ENCODE measurements around the gene VAMP8. TPM values are rescaled to one million over a fixed set of nuclear protein-coding genes. Genes with fewer than 3 reads are reported as not detected.
A peak's percentile ranks its signal among the peaks of the same experiment; 100 is the strongest.

Gene VAMP8
- 2.8 TPM in 1 of 2 replicates, not detected in the other for total RNA-seq (2012; rRNA removed)

DNA sequence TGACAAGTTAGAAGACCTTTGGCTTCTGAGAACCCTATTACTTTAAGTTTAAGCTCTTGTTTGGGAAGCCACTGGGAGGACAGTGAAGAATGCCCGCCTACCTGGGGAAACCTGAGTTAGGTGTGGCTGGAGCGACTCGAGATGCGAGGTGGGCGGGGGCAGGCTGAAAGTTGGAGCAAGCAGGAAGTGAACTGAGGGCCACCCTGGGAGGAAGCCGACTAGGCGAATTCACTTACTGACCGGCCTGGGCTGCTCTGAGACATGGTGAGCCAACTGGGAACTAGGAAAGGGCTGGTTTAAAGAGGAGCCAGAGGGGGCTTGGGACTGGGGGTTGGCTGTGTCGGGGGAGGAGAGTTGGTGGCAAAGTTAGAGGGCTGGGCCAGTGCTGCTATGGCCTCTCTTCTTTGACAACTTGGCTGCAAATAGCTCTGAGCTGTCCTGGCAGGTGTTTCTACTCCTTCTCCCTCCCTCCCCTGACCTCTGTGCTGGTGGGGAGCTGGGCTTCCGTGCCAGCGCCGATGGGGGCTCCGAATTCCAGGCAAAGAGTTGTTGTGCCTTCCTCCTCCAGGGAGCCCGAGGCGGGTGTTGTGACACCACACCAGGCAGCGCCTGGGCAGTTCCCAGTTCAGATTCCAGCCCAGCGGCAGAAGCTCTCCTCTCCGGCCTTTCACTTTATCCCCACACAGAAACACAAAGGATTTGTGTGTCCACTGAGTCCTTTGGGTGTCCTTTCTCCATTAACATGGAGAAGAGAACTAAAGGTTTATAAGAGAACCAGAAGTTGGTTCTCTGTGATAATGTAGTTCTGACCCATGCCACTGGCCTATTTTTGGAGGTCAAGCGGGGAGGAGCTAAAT lies at the start of gene VAMP8:
Gene VAMP8 (plus strand): TSS at position 201 of the 857 bp plus-strand sequence. CDS start 61 bp downstream, at position 262.
- Histone ChIP-seq H3K9me3 (replicated peaks; ENCODE audit: low read length) (no peaks in the 10 kb centered on the region), H3K4me2 (ENCODE audit: low read length) (peak within 1 kb of the TSS; percentile 87), H3K36me3 (ENCODE audit: insufficient read depth, low read length) (no peaks in the 10 kb centered on the region), H3K4me3 (ENCODE audit: low read length) (peak within 1 kb of the TSS; percentile 65), H3K9ac (ENCODE audit: low read depth, low read length) (peak within 1 kb of the TSS; percentile 77), H3K4me1 (ENCODE audit: control insufficient read depth, insufficient read depth, low read length) (peaks cover 32% of the 10 kb centered on the region), H3K27me3 (ENCODE audit: control insufficient read depth, insufficient read depth, low read length) (no peaks in the 10 kb centered on the region)

DNA sequence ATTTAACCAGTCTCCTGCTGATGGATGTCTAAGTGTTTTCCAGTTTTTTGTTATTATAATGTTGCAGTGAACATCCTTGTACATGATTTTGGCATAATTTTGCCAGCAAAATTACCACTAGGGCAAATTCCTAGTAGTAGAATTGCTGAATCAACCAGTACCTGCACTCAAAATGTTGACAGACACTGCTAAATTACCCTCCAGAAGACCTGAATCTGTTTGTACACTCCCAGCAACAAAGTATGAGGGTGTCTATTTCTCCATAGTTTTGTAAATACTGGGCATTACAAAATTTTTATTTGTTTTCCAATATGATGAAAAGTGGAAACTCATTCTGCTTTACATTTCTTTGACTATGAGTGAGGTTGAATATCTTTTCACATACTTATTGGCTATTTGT lies 49.6 kb upstream of the VAMP8 start:
- H3K9me3 ChIP-seq (replicated peaks; ENCODE audit: low read length): no peaks in the 10 kb centered on the region
- H3K9ac ChIP-seq (ENCODE audit: low read depth, low read length): no peak overlapping the region
- H3K36me3 ChIP-seq (ENCODE audit: insufficient read depth, low read length): no peaks in the 10 kb centered on the region
- H3K4me2 ChIP-seq (ENCODE audit: low read length): no peak overlapping the region
- H3K4me3 ChIP-seq (ENCODE audit: low read length): no peak overlapping the region
- no peaks in the 10 kb centered on the region for H3K27me3 ChIP-seq (ENCODE audit: control insufficient read depth, insufficient read depth, low read length)
- no peaks in the 10 kb centered on the region for H3K4me1 ChIP-seq (ENCODE audit: control insufficient read depth, insufficient read depth, low read length)

DNA sequence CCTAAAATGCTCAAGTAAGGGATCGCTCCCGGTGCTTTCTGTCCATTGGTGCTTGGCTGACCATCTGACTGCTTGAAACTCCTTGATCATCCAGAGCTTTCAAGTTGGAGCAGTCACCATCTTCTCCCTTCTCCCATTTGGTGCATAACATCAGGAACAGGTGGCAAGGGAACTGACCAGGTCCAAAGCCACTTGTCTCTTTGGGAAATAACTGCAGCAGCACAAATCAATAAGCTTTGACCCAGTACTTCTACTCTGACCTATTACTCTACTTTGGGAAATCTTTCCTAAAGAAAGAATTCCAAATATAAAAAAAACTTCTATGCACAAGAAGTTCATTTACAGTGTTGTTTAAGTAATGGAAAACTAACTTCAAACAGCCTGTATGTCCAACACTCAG lies 49.0 kb upstream of the VAMP8 start:
- Histone ChIP-seq H3K4me2 (ENCODE audit: low read length) (no peak overlapping the region), H3K27me3 (ENCODE audit: control insufficient read depth, insufficient read depth, low read length) (no peaks in the 10 kb centered on the region), H3K36me3 (ENCODE audit: insufficient read depth, low read length) (no peaks in the 10 kb centered on the region), H3K9ac (ENCODE audit: low read depth, low read length) (no peak overlapping the region), H3K4me3 (ENCODE audit: low read length) (no peak overlapping the region), H3K4me1 (ENCODE audit: control insufficient read depth, insufficient read depth, low read length) (no peaks in the 10 kb centered on the region), H3K9me3 (replicated peaks; ENCODE audit: low read length) (no peaks in the 10 kb centered on the region)

DNA sequence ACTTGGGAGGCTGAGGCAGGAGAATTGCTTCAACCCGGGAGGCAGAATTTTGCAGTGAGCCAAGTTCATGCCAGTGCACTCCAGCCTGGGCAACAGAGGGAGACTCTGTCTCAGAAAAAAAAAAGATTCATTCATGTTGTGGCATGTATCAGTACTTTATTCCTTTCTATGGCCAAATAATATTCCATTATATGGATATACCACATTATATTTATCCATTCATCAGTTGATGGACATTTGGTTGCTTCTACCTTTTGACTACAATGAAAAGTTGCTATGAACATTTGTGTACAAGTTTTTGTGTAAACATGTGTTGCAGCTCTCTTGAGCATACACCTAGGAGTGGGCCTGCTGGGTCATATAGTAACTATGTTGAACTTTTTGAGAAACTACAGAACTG lies 47.6 kb upstream of the VAMP8 start:
- Histone ChIP-seq H3K27me3 (ENCODE audit: control insufficient read depth, insufficient read depth, low read length) (no peaks in the 10 kb centered on the region), H3K4me3 (ENCODE audit: low read length) (no peak overlapping the region), H3K9me3 (replicated peaks; ENCODE audit: low read length) (no peaks in the 10 kb centered on the region), H3K4me1 (ENCODE audit: control insufficient read depth, insufficient read depth, low read length) (no peaks in the 10 kb centered on the region), H3K36me3 (ENCODE audit: insufficient read depth, low read length) (no peaks in the 10 kb centered on the region), H3K4me2 (ENCODE audit: low read length) (no peak overlapping the region), H3K9ac (ENCODE audit: low read depth, low read length) (no peak overlapping the region)

DNA sequence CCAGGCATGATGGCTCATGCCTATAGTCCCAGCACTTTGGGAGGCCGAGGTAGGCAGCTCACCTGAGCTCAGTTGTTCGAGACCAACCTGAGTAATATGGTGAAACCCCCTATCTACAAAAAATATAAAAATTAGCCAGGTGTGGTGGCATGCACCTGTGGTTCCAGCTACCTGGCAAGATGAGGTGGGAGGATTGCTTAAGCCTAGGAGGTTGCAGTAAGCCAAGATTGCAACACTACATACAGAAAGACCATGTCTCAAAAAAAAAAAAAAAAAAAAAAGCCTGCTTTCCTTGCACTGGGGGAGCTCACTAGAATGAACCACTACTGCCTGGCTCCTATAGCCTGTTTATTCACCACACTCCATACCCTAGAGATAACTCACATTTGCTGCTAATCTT lies 45.8 kb upstream of the VAMP8 start:
- Histone ChIP-seq H3K4me3 (ENCODE audit: low read length) (no peak overlapping the region), H3K4me2 (ENCODE audit: low read length) (no peak overlapping the region)

DNA sequence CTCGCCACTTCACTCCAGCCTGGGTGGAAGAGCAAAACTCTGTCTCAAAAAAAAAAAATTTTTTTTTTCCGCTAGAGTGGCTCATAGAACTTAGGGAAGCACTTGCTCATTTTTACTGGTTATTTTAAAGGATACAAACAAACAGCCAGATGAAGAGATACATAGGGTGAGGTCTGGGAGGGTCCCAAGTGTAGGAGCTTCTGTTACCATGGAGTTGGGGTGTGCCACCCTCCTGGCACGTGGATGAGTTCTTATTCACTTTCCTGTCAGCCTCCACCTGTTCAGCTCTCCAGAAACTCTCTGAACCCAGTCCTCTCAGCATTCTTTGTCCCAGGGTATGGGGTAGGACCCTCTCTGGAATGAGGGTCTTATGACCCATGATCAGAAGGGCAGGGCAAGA lies 43.3 kb upstream of the VAMP8 start:
- Histone ChIP-seq H3K9me3 (replicated peaks; ENCODE audit: low read length) (no peaks in the 10 kb centered on the region), H3K9ac (ENCODE audit: low read depth, low read length) (no peak overlapping the region), H3K4me1 (ENCODE audit: control insufficient read depth, insufficient read depth, low read length) (peaks cover 16% of the 10 kb centered on the region)

More for the DNA sequence above, 45.8 kb upstream of the VAMP8 start:
- Histone ChIP-seq H3K36me3 (ENCODE audit: insufficient read depth, low read length) (no peaks in the 10 kb centered on the region), H3K27me3 (ENCODE audit: control insufficient read depth, insufficient read depth, low read length) (no peaks in the 10 kb centered on the region), H3K9ac (ENCODE audit: low read depth, low read length) (no peak overlapping the region), H3K9me3 (replicated peaks; ENCODE audit: low read length) (no peaks in the 10 kb centered on the region), H3K4me1 (ENCODE audit: control insufficient read depth, insufficient read depth, low read length) (peaks cover 3% of the 10 kb centered on the region)

DNA sequence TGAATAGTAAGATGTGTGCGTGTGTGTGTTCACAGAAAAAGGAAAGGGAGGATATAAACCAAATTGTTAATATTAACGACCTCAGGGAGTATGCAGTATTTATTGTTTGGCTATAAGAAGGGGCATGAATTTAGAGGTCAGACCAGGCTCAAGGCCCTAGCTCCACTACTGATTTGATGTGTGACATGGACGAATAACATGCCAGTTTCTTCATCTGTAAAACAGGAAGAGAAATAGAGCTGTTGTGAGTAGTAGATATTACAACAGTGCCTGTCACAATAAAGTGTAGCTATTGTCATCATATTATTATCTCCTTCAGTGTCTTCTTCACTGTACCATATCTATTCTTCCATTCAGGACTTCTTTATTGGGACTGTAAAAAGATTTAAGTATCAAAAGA lies 42.5 kb upstream of the VAMP8 start:
- H3K36me3 ChIP-seq (ENCODE audit: insufficient read depth, low read length): peaks cover 4% of the 10 kb centered on the region
- H3K9me3 ChIP-seq (replicated peaks; ENCODE audit: low read length): no peaks in the 10 kb centered on the region
- H3K4me2 ChIP-seq (ENCODE audit: low read length): no peak overlapping the region
- no peaks in the 10 kb centered on the region for H3K27me3 ChIP-seq (ENCODE audit: control insufficient read depth, insufficient read depth, low read length)
- H3K9ac ChIP-seq (ENCODE audit: low read depth, low read length): no peak overlapping the region
- peaks cover 16% of the 10 kb centered on the region for H3K4me1 ChIP-seq (ENCODE audit: control insufficient read depth, insufficient read depth, low read length)
- no peak overlapping the region for H3K4me3 ChIP-seq (ENCODE audit: low read length)

More for the DNA sequence above, 43.3 kb upstream of the VAMP8 start:
- Histone ChIP-seq H3K4me3 (ENCODE audit: low read length) (no peak overlapping the region), H3K27me3 (ENCODE audit: control insufficient read depth, insufficient read depth, low read length) (no peaks in the 10 kb centered on the region), H3K4me2 (ENCODE audit: low read length) (no peak overlapping the region), H3K36me3 (ENCODE audit: insufficient read depth, low read length) (no peaks in the 10 kb centered on the region)

DNA sequence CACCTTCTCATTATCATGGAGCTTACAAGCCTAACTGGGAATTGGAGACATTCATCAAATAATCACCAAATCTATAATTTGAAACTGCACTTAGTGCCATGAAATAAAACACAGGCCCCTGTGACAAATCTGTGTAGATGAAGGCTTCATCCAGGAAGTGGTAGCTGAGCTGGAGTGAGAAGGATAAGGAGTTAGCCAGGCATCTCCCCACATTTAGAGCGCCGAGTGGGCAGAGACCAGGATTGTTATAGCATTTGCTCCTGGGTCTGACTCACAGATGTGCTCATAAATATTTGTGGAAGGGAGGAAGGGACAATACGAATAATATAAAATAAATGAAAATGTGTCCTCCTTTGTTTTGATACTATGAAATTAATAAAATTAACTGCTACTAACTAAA lies 40.9 kb upstream of the VAMP8 start:
- Histone ChIP-seq H3K4me3 (ENCODE audit: low read length) (peak overlapping the region; percentile 98), H3K4me2 (ENCODE audit: low read length) (peak overlapping the region; percentile 98), H3K27me3 (ENCODE audit: control insufficient read depth, insufficient read depth, low read length) (no peaks in the 10 kb centered on the region), H3K4me1 (ENCODE audit: control insufficient read depth, insufficient read depth, low read length) (peaks cover 16% of the 10 kb centered on the region), H3K9ac (ENCODE audit: low read depth, low read length) (peak overlapping the region; percentile 99), H3K9me3 (replicated peaks; ENCODE audit: low read length) (no peaks in the 10 kb centered on the region), H3K36me3 (ENCODE audit: insufficient read depth, low read length) (peaks cover 20% of the 10 kb centered on the region)

DNA sequence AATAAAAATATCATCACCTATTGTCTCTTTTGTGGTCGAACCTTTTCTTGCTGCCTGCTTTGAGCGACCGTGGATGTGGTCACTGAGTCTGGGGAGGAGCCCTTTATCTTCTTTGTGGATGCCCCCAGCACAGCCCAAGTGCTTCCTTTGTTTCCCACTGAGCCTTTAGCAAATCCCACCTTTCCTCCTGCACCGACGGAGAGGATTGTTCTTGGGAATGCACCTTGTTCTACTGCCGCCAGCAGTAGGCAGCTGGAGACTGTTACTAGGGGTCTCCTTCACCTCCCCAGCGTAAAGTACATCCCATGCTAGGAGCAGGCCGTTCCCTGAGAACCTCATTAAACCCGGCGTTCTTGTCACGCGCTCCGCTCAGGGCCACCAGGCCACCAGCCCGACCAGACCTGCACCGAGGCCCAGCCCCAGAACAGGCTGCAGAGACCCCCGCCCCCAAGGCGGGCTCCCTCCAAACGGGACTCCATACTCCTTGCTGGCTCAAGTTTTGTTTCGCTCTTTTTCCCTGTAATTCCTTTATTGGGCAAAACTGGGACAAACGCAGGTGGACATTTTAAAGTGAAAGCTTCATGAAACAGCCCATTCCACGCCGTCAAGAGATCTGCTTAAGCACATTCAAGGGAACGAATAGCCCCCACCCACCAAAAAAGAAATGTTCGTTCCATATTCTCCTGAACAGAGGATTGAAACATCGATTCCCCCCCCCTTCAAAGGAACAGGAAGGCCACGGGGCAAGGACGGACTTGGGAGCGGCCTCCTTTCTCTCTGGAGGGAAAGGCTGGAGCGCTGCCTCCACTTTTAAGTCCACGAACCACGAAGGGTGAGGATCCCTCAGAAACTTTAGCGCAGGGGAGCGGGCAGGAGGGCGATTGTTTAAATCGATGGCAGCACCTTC lies 39.5 kb upstream of the VAMP8 start:
- H3K27me3 ChIP-seq (ENCODE audit: control insufficient read depth, insufficient read depth, low read length): no peaks in the 10 kb centered on the region
- peak overlapping the region; percentile 98 for H3K4me2 ChIP-seq (ENCODE audit: low read length)
- peak overlapping the region; percentile 98 for H3K4me3 ChIP-seq (ENCODE audit: low read length)
- H3K9ac ChIP-seq (ENCODE audit: low read depth, low read length): peak overlapping the region; percentile 99
- H3K4me1 ChIP-seq (ENCODE audit: control insufficient read depth, insufficient read depth, low read length): peaks cover 27% of the 10 kb centered on the region
- peaks cover 33% of the 10 kb centered on the region for H3K36me3 ChIP-seq (ENCODE audit: insufficient read depth, low read length)
- no peaks in the 10 kb centered on the region for H3K9me3 ChIP-seq (replicated peaks; ENCODE audit: low read length)

DNA sequence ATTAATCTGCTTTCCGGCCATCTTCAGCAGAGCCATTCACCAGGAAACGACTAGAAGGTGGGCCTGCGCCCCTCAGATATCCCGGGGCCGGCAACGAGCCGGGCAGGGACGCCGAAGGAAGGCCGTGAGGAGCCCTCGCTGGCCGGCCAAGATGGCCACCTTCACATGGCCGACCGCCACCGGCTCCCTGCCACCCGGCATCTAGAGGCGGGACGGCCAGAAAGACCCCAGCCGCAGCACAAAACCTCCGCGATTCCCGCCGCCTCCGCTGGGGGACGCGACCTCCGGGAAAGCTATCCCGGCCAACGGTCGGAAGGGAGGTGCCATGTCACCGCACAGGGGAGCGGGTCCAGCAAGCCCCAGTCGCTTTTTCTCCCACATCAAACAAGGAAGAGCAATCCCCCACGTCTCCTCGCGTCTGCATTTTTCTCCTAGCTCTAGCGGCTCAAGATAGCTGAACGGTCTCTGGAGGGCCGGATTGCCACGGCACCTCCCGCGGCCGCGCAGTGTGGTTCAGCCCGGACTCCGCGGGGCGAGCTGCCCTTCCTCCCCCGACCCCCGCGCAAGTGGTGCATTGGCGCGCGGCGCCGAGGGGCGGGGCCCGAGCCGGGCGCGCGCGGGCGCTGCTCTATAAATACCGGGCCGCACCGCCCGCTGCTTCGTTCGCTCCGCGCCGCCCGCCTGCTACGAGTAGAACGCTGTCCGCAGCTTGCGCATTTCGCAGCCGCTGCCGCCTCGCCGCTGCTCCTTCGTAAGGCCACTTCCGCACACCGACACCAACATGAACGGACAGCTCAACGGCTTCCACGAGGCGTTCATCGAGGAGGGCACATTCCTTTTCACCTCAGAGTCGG lies 38.7 kb upstream of the VAMP8 start, which contains the start of gene MAT2A:
Gene MAT2A (plus strand): TSS at position 662 of the 854 bp plus-strand sequence. CDS start 120 bp downstream, at position 782.
- H3K36me3 ChIP-seq (ENCODE audit: insufficient read depth, low read length): peaks cover 41% of the 10 kb centered on the region
- H3K4me1 ChIP-seq (ENCODE audit: control insufficient read depth, insufficient read depth, low read length): peaks cover 31% of the 10 kb centered on the region
- H3K4me2 ChIP-seq (ENCODE audit: low read length): peak within 1 kb of the TSS; percentile 98
- peak within 1 kb of the TSS; percentile 99 for H3K9ac ChIP-seq (ENCODE audit: low read depth, low read length)
- peak within 1 kb of the TSS; percentile 98 for H3K4me3 ChIP-seq (ENCODE audit: low read length)
- no peaks in the 10 kb centered on the region for H3K27me3 ChIP-seq (ENCODE audit: control insufficient read depth, insufficient read depth, low read length)
- H3K9me3 ChIP-seq (replicated peaks; ENCODE audit: low read length): no peaks in the 10 kb centered on the region
